Measurements from ENCODE around the gene NRG2.

Gene NRG2

DNA sequence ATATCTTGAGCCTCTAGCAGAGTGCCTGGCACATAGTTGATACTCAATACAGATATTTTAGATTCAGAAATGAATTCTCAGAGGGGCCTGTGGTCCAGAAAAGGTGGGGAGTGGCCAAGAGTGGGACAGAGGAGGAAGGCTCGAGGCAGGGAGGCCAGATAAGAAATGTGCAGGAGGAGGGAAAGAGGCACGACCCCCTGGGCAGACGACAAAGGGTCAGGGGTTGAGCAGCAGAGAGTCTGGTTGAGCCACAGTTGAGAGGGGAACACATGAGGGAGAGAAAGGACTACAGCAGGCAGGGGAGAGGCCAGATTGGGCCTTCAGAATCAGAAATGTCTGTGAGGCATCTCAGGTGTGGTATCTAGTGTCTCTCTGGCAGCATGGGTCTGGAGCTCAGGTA is 158.4 kb downstream of the NRG2 start:
- peaks cover 0 to 24% (median 21%) of the 10 kb centered on the region in 5 donors for H3K36me3 ChIP-seq (ENCODE audit: control insufficient read depth in 5 of 5, insufficient read depth in 5 of 5, low read length in 5 of 5)
- peaks cover 0 to 4% (median 0%) of the 10 kb centered on the region in 5 donors for H3K4me1 ChIP-seq (ENCODE audit: control insufficient read depth in 5 of 5, insufficient read depth in 5 of 5, low read length in 5 of 5)
- H3K9me3 ChIP-seq (ENCODE audit: control insufficient read depth in 5 of 5, low read length in 5 of 5): no peaks in the 10 kb centered on the region
- no peak overlapping the region for H3K4me3 ChIP-seq (ENCODE audit: low read depth in 1 of 5, low read length in 5 of 5)
- no peaks in the 10 kb centered on the region for H3K27me3 ChIP-seq (ENCODE audit: control insufficient read depth in 5 of 5, insufficient read depth in 4 of 5, low read length in 5 of 5)
- H3K9ac ChIP-seq (ENCODE audit: low read length in 5 of 5): no peak overlapping the region
- no peak overlapping the region for H3K27ac ChIP-seq (ENCODE audit: low read depth, low read length)

DNA sequence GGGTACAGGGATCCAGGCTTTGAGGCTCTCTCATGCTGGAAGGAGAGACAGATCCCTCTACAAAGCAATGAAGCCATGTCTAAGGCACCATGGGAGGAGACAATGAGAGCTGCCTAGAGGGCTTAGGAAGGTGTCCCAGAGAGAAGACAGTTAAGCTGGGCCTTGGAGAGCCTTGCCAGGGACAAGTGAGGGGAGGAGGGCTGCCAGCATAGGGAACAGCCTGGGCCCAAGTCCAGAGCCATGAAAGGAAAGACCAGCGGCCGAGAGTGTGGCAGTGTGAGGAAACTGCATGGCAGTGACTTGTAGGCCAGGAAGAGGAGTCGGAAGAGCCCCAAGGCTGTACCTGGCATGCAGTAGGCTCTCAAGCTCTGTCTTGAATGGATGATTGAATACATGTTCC is 159.0 kb downstream of the NRG2 start:
- Histone ChIP-seq H3K4me1 (ENCODE audit: control insufficient read depth in 5 of 5, insufficient read depth in 5 of 5, low read length in 5 of 5) (peaks cover 0 to 4% (median 0%) of the 10 kb centered on the region in 5 donors), H3K4me3 (ENCODE audit: low read depth in 1 of 5, low read length in 5 of 5) (no peak overlapping the region), H3K36me3 (ENCODE audit: control insufficient read depth in 5 of 5, insufficient read depth in 5 of 5, low read length in 5 of 5) (peaks cover 0 to 24% (median 21%) of the 10 kb centered on the region in 5 donors), H3K9me3 (ENCODE audit: control insufficient read depth in 5 of 5, low read length in 5 of 5) (no peaks in the 10 kb centered on the region), H3K27ac (ENCODE audit: low read depth, low read length) (no peak overlapping the region), H3K27me3 (ENCODE audit: control insufficient read depth in 5 of 5, insufficient read depth in 4 of 5, low read length in 5 of 5) (no peaks in the 10 kb centered on the region), H3K9ac (ENCODE audit: low read length in 5 of 5) (no peak overlapping the region)

DNA sequence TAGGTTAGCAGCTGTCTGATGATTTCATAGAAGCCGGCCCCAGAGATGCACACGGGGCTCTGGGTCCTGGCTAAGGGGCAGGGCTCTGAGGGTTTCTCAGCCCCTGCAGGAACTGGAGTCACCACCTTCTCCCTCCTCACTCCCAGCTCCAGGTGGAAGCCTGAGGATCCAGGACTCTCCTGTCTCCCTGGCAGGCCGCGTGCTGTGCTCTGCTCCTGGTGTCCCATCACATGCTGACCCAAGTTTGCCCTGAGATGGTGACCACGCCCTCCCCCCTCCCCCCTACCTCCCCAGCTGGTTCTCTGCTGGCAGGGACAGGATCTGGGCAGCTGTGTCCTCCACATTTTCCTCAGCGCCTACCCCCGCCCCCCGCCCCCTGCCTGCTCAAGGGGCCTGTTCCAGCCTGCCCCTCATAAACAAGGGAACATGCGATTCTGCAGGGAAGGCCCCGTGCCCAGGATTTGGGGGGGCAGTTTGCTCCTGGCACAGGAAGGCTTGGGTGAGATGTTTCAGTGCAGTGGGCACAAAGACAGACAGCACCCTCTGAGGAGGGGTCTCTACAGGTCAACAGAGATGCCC is 160.0 kb downstream of the NRG2 start:
- Histone ChIP-seq H3K27ac (ENCODE audit: low read depth, low read length) (no peak overlapping the region), H3K4me3 (ENCODE audit: low read depth in 1 of 5, low read length in 5 of 5) (no peak overlapping the region), H3K27me3 (ENCODE audit: control insufficient read depth in 5 of 5, insufficient read depth in 4 of 5, low read length in 5 of 5) (no peaks in the 10 kb centered on the region), H3K9ac (ENCODE audit: low read length in 5 of 5) (no peak overlapping the region), H3K36me3 (ENCODE audit: control insufficient read depth in 5 of 5, insufficient read depth in 5 of 5, low read length in 5 of 5) (peaks cover 0 to 24% (median 21%) of the 10 kb centered on the region in 5 donors), H3K9me3 (ENCODE audit: control insufficient read depth in 5 of 5, low read length in 5 of 5) (no peaks in the 10 kb centered on the region), H3K4me1 (ENCODE audit: control insufficient read depth in 5 of 5, insufficient read depth in 5 of 5, low read length in 5 of 5) (peaks cover 0 to 4% (median 0%) of the 10 kb centered on the region in 5 donors)

DNA sequence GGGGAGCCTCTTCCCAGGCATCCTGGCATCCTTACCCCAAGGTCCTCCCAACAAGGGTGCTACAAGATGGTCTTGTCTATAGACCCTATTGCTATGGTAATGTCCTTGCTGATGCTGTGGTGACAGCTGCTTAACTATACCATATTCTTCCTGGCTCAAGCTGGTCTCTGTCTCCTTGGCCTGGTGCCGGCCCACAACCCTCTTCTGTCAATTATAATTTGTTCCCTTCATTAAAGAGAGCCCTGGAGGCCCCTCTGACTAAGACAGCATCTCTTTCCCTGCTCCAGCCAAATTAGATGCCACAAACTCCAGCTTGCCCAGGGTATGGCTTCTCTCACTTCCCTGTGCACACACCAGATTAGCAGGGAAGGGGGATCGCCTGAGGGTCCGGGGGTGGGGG is 160.8 kb downstream of the NRG2 start:
- H3K27me3 ChIP-seq (ENCODE audit: control insufficient read depth in 5 of 5, insufficient read depth in 4 of 5, low read length in 5 of 5): no peaks in the 10 kb centered on the region
- no peaks in the 10 kb centered on the region for H3K9me3 ChIP-seq (ENCODE audit: control insufficient read depth in 5 of 5, low read length in 5 of 5)
- peaks cover 0 to 24% (median 21%) of the 10 kb centered on the region in 5 donors for H3K36me3 ChIP-seq (ENCODE audit: control insufficient read depth in 5 of 5, insufficient read depth in 5 of 5, low read length in 5 of 5)
- no peak overlapping the region for H3K9ac ChIP-seq (ENCODE audit: low read length in 5 of 5)
- peaks cover 0 to 6% (median 3%) of the 10 kb centered on the region in 5 donors for H3K4me1 ChIP-seq (ENCODE audit: control insufficient read depth in 5 of 5, insufficient read depth in 5 of 5, low read length in 5 of 5)
- no peak overlapping the region for H3K27ac ChIP-seq (ENCODE audit: low read depth, low read length)
- no peak overlapping the region for H3K4me3 ChIP-seq (ENCODE audit: low read depth in 1 of 5, low read length in 5 of 5)

DNA sequence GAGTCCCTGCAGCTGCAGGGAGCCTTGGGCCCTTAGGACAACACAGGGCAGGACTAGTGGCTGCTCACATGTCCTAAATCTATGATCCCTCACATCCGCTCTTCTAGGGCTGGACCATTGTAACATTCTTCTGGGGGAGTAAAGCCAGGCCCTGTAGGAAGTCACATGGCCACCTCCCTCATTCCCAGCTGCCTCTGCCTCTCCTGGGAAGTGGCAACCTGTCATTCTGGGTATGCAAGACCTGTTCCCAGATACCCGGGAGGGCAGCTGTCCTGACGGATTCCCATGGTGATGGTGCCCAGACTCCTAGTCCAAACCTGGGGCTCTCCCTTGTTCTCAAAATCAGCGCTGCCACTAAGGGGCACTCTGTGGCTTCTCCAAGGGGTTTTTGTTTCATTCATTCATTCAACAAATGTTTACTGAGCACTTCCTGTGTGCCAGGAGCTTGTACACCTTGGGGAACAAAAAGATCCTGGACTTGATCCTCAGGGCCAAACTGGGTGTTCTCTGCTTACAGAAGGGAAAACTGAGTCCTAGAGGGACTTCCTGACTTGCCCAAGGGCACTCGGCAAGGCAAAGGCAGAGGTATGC is 161.9 kb downstream of the NRG2 start:
- Histone ChIP-seq H3K4me3 (ENCODE audit: low read depth in 1 of 5, low read length in 5 of 5) (no peak overlapping the region), H3K27ac (ENCODE audit: low read depth, low read length) (no peak overlapping the region), H3K4me1 (ENCODE audit: control insufficient read depth in 5 of 5, insufficient read depth in 5 of 5, low read length in 5 of 5) (peaks cover 0 to 10% (median 4%) of the 10 kb centered on the region in 5 donors), H3K9ac (ENCODE audit: low read length in 5 of 5) (no peak overlapping the region), H3K9me3 (ENCODE audit: control insufficient read depth in 5 of 5, low read length in 5 of 5) (no peaks in the 10 kb centered on the region), H3K27me3 (ENCODE audit: control insufficient read depth in 5 of 5, insufficient read depth in 4 of 5, low read length in 5 of 5) (no peaks in the 10 kb centered on the region), H3K36me3 (ENCODE audit: control insufficient read depth in 5 of 5, insufficient read depth in 5 of 5, low read length in 5 of 5) (peaks cover 0 to 22% (median 14%) of the 10 kb centered on the region in 5 donors)

DNA sequence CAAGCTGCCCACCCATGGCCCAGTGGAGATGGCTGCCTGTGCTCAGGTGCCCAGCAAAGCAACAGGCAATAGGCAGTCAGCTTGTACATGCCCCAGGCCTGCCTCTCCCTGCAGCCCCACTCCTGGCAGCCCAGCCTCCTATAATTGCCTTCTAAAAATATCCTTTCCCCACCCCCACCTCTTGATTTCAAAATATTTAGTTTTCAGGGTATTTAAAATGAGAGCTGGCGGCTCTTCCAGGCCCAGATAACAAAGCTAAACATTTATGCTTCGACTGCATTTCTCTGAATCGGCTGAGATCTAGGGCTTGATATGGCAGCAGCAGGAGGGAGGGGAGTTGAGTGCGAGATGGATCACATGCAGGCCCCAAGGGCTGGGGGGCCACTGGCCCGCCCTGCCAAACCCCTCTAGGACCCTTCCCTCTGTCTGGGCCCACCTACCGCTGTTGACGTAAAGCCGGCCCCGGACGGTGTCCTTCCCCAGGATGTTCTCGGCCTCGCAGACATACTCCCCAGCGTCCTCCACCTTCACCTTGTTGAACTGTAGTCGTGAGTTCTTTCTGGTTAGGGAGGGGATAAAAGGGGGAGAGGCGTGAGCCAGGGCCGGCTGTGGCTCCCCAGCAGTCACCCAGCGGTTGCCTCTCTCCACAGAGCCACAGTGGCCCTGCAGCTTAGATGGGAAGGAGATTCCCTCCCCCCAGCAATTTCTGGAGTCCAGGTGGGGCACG is 162.5 kb downstream of the NRG2 start:
- Histone ChIP-seq H3K27ac (ENCODE audit: low read depth, low read length) (no peak overlapping the region), H3K9me3 (ENCODE audit: control insufficient read depth in 5 of 5, low read length in 5 of 5) (no peaks in the 10 kb centered on the region), H3K27me3 (ENCODE audit: control insufficient read depth in 5 of 5, insufficient read depth in 4 of 5, low read length in 5 of 5) (no peaks in the 10 kb centered on the region), H3K4me3 (ENCODE audit: low read depth in 1 of 5, low read length in 5 of 5) (no peak overlapping the region), H3K36me3 (ENCODE audit: control insufficient read depth in 5 of 5, insufficient read depth in 5 of 5, low read length in 5 of 5) (peaks cover 0 to 15% (median 9%) of the 10 kb centered on the region in 5 donors), H3K4me1 (ENCODE audit: control insufficient read depth in 5 of 5, insufficient read depth in 5 of 5, low read length in 5 of 5) (peaks cover 0 to 10% (median 4%) of the 10 kb centered on the region in 5 donors), H3K9ac (ENCODE audit: low read length in 5 of 5) (no peak overlapping the region)

DNA sequence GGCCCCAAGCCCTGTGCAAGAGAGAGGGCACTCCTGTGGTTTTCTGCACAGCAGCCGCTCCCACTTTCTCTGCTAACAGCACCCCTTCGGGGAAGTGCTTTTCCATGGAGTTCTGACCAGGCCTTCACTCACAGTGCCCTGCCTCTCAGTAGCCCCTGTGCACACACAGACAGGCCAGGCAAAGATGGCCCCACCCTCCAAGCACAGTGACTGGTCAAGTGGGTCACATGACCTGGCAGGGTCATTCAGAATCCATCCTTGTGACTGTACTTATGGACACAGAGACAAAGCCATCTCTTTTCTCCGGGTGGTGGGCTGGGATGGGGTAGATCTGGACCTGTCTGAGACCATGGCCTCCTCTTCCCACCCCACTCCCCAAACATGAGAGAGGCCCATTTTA is 165.0 kb downstream of the NRG2 start:
- peaks cover 0 to 2% (median 0%) of the 10 kb centered on the region in 5 donors for H3K36me3 ChIP-seq (ENCODE audit: control insufficient read depth in 5 of 5, insufficient read depth in 5 of 5, low read length in 5 of 5)
- no peak overlapping the region for H3K9ac ChIP-seq (ENCODE audit: low read length in 5 of 5)
- H3K27ac ChIP-seq (ENCODE audit: low read depth, low read length): no peak overlapping the region
- peaks cover 0 to 10% (median 6%) of the 10 kb centered on the region in 5 donors for H3K4me1 ChIP-seq (ENCODE audit: control insufficient read depth in 5 of 5, insufficient read depth in 5 of 5, low read length in 5 of 5)
- no peak overlapping the region for H3K4me3 ChIP-seq (ENCODE audit: low read depth in 1 of 5, low read length in 5 of 5)
- no peaks in the 10 kb centered on the region for H3K27me3 ChIP-seq (ENCODE audit: control insufficient read depth in 5 of 5, insufficient read depth in 4 of 5, low read length in 5 of 5)
- H3K9me3 ChIP-seq (ENCODE audit: control insufficient read depth in 5 of 5, low read length in 5 of 5): no peaks in the 10 kb centered on the region

DNA sequence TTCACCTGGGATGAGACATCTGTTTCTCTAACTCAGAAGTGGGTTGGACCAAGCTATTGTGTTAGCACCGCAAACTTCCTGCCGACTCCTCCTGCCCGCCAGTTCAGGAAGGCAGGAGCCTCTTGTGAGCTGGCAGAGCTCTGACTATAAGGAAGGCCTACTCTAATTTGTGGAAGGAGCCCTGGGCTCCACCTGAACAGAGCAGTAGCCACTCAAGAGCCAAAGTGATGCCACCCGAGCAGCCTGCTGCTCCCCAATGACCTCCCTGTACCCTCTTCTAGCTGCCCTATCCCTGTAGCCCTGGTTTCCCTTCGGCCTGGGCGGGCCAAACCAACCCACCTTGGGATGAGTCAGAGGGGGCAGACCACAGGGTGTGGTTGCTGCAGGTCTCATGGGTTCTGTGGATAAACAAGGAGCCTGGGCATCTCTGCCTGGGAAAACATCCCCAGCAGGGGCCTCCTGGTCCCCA is 165.9 kb downstream of the NRG2 start:
- Histone ChIP-seq H3K27ac (ENCODE audit: low read depth, low read length) (no peak overlapping the region), H3K4me1 (ENCODE audit: control insufficient read depth in 5 of 5, insufficient read depth in 5 of 5, low read length in 5 of 5) (peaks cover 0 to 10% (median 6%) of the 10 kb centered on the region in 5 donors), H3K27me3 (ENCODE audit: control insufficient read depth in 5 of 5, insufficient read depth in 4 of 5, low read length in 5 of 5) (no peaks in the 10 kb centered on the region), H3K9ac (ENCODE audit: low read length in 5 of 5) (no peak overlapping the region), H3K36me3 (ENCODE audit: control insufficient read depth in 5 of 5, insufficient read depth in 5 of 5, low read length in 5 of 5) (peaks cover 0 to 2% (median 0%) of the 10 kb centered on the region in 5 donors), H3K9me3 (ENCODE audit: control insufficient read depth in 5 of 5, low read length in 5 of 5) (no peaks in the 10 kb centered on the region), H3K4me3 (ENCODE audit: low read depth in 1 of 5, low read length in 5 of 5) (no peak overlapping the region)

DNA sequence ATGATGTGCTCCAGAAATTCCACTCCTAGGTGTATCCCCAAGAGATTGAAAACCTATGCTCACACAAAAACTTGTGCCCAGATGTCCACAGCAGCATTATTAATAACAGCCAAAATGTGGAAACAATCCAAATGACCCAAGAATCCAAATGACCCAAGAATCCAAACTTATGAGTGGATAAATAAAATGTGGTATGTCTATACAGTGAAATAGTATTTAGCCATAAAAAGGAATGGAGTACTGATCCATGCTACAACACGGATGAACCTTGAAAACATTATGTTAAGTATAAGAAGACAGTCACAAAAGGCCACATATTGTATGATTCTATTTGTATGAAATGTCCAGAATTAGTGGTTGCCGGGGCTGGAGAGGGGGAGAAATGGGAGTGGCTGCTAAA is 167.1 kb downstream of the NRG2 start:
- no peak overlapping the region for H3K4me3 ChIP-seq (ENCODE audit: low read depth in 1 of 5, low read length in 5 of 5)
- H3K27me3 ChIP-seq (ENCODE audit: control insufficient read depth in 5 of 5, insufficient read depth in 4 of 5, low read length in 5 of 5): no peaks in the 10 kb centered on the region
- H3K9me3 ChIP-seq (ENCODE audit: control insufficient read depth in 5 of 5, low read length in 5 of 5): no peaks in the 10 kb centered on the region
- peaks cover 0 to 4% (median 0%) of the 10 kb centered on the region in 5 donors for H3K36me3 ChIP-seq (ENCODE audit: control insufficient read depth in 5 of 5, insufficient read depth in 5 of 5, low read length in 5 of 5)
- peaks cover 0 to 11% (median 6%) of the 10 kb centered on the region in 5 donors for H3K4me1 ChIP-seq (ENCODE audit: control insufficient read depth in 5 of 5, insufficient read depth in 5 of 5, low read length in 5 of 5)
- H3K9ac ChIP-seq (ENCODE audit: low read length in 5 of 5): no peak overlapping the region
- no peak overlapping the region for H3K27ac ChIP-seq (ENCODE audit: low read depth, low read length)
